Activated CD4-positive, CD25-positive, alpha-beta regulatory T cell (primary cell): ENCODE measurements around the gene ACVR1.
"Not testable (repeated sequence)": the region's sequence is repeated elsewhere in the genome, so short reads cannot be mapped to it uniquely, and the experiment has no call there.

ENCODE experiments used
- DNase-seq, 4 experiments: peaks; one replicate each; lab custom pipeline; 2025; lab: John Stamatoyannopoulos, UW

ACVR1 gene

GRCh38 chr2:157757500-157757899, 118.6 kb downstream of the ACVR1 start:
- no peak for DNase-seq

- not testable (repeated sequence) for DNase-seq
Measured at GRCh38 chr2:157756447-157756846, 119.7 kb downstream of the ACVR1 start.

- DNase-seq = peak in 2 of 4 experiments; percentile 0 to 5
Measured at GRCh38 chr2:157751462-157752058, 124.6 kb downstream of the ACVR1 start.

GRCh38 chr2:157749684-157750083, 126.4 kb downstream of the ACVR1 start:
- no peak for DNase-seq

DNA sequence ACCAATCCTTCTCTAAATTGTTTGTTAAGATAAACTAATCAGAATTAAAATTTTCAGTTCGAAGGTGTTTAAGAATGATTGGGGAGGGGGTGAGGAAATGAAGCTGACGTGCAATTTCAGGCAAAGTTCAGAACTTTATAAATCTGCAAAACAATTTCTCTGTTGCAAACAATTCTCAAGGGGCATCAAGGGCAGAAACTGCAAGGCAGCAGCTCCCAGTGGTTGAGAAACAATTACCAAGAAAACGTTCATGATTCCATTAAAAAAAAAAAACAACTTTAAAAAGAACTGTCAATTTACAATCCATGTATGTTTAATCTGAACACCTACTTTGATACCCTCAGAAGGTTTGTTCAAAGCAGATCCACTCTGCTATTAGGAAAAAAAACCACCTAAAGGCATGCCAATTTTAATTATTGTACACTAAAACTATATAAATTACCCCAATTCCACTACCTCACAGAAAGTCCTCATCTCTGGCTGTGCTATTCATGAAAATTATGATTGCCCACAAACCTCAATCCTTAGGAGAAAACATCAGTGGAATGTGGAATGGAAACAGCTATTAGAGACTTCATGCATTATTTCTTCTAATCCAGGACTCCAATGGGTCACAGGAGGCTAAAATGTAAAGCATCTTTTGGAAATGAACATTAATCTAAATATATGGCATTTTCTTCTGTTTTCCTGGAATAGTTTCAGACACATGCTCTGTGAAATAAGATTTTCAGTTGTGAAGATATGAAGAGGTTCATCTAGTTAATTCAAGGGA, 127.6 kb downstream of the ACVR1 start:
- no peak for DNase-seq

GRCh38 chr2:157747695-157748370, 128.3 kb downstream of the ACVR1 start:
- no peak for DNase-seq

GRCh38 chr2:157747280-157747679, 128.8 kb downstream of the ACVR1 start:
- DNase-seq = no peak

GRCh38 chr2:157746234-157746950, 129.7 kb downstream of the ACVR1 start:
- DNase-seq = no peak

- no peak for DNase-seq
Measured at GRCh38 chr2:157744571-157745076, 131.5 kb downstream of the ACVR1 start.

DNA sequence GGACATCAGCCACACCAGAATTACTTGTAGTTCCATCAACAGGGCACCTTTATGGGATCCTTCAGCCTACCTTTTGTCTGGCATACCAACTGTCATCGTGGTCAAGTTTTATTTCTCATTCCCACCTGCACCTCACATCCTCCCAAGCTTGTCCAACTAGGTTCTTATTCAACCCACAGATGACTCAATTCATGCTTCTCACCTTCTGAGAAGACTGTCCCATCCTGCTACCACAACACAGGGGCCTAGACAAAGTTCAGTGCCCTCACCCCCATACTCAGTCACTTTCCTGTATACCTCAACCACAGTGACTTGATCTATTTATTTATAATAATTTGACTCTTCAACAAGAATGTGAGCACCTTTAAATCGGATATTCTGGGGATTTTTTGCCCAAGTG, 133.1 kb downstream of the ACVR1 start:
- no peak for DNase-seq

GRCh38 chr2:157741819-157742484, 134.2 kb downstream of the ACVR1 start:
- no peak for DNase-seq

DNA sequence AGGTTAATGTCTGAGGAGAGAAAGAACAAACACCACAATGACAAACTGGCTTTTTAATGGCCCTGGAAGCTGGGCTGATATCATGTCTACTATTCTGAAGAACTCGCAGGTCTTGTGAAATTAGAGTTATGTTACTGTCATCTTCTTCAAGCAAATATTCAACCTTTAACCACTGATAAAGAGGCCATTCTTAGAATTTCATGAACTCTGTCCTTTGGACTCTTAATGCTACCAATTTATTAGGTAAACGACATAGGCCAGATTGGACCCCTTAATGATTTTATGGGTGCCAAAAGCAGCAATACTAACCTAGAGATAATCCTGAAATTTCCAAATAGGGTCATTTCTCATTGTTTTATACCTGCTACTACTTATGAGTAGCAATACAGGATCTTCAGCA, 138.5 kb downstream of the ACVR1 start:
- DNase-seq = no peak

DNA sequence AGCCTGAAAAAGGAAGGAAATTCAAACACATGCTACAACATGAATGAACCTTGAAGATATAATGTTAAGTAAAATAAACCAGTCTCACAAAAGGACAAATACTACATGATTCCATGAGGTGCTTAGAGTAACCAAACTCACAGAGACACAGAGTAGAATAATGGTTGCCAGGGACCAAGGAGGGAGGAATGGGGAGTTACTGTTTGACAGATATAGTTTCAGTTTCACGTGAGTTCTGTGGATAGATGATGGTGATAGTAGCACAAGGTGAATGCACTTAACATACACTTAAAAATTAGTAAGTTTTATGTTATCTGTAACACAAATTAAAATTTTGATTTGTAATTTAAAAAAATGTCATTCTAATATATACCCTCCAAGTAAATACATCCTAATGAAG, 140.6 kb downstream of the ACVR1 start:
- DNase-seq = no peak

DNA sequence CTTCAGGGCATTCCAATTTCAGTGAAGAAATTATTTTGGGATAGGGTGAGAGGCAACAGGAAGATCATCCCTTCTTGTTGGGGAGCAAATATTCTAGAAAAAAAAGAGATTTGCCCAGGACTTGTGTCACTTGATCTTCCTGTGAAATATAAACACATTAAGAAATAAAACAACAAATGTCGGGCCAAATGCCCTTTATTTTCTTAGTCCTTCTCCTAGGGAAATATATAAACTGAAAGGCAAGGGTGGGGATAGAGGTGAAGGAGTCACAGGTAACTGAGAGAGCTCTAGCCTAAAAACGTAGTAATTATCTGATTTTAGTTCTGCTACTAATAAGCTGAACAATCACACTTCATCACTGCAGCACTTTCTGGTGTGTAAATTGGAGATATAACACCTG, 142.9 kb downstream of the ACVR1 start:
- no peak for DNase-seq

- DNase-seq = no peak
Measured at GRCh38 chr2:157732596-157732995, 143.5 kb downstream of the ACVR1 start.

DNA sequence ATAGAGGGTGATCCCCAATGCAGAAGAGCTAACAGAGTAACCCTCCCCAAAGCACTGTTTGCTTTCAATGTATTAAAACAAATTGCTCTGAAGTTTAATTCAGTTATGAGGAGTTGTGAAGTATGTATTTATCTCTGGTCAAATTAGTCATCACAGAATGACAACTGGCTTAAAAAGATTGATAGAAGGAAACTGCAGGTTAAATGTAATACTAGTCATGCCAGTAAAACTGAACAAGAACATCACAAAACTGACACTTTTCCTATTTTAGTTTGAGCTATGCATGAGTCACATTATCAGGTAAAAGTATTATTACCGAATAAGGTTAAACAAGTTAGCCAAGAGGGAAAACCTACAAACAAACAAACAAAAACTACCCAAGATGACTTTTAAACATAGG, 148.4 kb downstream of the ACVR1 start:
- DNase-seq = no peak

DNA sequence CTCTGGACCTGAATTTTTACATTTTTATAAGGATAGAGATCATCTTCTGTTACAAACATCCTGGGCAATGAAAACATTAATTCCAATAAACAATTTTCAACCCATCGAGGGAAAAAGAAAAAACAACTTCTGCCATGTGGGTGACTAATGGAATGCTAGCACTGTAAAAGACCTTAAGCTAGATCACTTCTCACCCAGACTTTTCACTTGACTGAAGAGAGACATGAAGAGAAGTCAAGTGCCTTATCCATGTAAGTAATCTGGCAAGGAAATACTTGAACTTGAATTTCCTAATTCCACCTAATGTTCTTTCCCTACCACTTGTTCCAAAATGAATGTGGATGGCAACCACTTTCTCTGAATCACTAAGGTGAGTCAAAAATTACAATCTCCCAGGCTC, 149.2 kb downstream of the ACVR1 start:
- DNase-seq = no peak

GRCh38 chr2:157725846-157726245, 150.3 kb downstream of the ACVR1 start:
- no peak for DNase-seq

- DNase-seq = no peak
Measured at GRCh38 chr2:157722580-157723234, 153.4 kb downstream of the ACVR1 start.

GRCh38 chr2:157720504-157720903, 155.6 kb downstream of the ACVR1 start:
- DNase-seq = no peak

GRCh38 chr2:157704653-157705052, 171.5 kb downstream of the ACVR1 start:
- DNase-seq = not testable (repeated sequence)
